GM19025 (cell line): ENCODE measurements around the gene EIF3I.

Source experiments
- ATAC-seq: cut with Tn5 transposase; IDR thresholded peaks from one replicate; pipeline ENCODE4 v1.9.1; 2021; ENCODE audit warnings: mild to moderate bottlenecking, low read depth, moderate library complexity; ENCODE audit not compliant: unreplicated experiment

Gene EIF3I

DNA sequence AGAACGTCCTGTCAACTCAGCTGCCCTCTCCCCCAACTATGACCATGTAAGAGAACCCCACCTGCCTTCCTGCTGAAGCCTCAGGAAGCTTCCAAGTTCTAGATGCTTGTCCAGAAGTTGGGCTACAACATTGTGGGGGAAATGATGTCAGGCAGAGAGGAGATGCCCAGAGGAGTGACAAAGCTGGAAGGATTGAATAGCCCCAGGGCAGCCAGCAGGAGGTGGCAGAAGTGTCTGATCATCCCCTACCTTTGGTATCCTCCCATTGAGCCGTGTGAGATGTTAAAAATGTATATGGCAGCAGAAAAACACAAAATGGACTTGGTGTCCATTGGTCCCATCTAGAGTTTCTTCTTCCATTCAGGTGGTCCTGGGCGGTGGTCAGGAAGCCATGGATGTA, 6.6 kb downstream of the EIF3I start:
- ATAC-seq: no peak

DNA sequence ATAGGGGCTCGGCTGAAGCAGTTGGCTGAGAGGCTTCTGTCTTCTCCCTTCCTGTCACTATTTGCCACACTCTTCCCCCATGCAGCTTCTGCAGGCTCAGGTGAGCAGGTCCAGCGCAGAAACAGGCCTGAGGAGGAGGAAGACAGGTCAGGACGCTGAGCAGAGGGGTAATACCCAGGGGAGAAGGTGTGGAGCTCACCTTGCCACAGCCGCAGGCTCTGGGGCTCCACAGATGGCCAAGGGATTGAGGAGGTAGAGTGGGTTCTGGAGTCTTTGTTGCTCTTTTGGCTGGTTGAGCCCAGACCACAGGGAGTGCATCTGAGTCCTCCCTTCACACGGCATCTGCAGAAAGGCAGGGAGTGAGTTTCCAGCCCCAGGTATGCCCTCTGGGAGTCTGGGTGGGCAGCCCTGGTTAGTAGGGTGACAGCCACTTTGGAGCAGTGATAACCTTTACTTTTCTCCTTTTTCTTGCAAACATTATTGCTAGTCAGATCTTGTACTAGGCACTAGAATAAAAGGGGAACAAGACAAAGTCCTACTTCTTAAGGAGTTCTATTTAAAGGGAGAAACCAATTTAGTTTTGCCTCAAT, 9.7 kb downstream of the EIF3I start:
- no peak for ATAC-seq

- no peak for ATAC-seq
These were observed 10.5 kb downstream of the EIF3I start for GRCh38 chr1:32232558-32233304.

DNA sequence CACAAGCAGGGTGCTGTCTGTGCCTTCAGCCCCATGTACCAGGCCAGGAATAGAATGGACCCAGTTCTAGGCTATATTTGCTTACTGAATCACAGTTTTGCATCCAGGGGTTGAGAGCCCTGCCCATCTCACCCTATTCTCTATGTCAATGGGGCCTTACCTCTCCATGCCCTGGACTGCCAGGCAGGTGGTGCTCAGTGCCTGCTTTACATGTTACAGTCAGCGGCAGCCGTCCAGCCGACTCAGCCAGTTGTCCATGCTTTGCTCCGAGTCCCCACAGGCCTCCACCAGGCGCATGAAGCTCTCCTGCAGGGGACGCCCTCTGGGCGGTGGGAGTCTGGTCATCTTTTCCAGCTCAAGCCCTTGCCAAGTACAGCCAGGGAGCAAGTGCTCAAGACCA, 12.6 kb downstream of the EIF3I start:
- no peak for ATAC-seq

DNA sequence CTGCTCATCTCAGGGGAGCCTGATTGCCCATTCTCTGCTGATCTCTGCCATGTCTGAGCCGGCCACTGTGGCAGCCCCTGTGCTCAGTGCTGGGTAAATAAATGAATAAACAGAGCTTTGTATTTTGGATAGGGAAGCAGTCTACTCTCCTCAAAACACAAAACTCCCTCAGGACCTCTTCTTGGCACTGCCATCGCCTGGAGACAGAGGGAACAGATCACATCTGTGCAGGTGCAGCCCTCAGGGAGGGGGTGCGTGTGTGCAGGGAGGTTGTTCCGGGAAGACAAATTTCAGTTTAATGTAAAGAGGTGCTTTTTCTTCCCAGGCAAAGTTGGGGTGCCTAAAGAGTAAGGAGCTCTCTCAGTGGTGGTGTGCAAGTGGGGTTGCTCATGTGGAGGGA, 17.1 kb downstream of the EIF3I start:
- no peak for ATAC-seq

GRCh38 chr1:32239790-32240139, 17.6 kb downstream of the EIF3I start:
- ATAC-seq: no peak

GRCh38 chr1:32240140-32240951, 18.1 kb downstream of the EIF3I start:
- ATAC-seq: no peak

DNA sequence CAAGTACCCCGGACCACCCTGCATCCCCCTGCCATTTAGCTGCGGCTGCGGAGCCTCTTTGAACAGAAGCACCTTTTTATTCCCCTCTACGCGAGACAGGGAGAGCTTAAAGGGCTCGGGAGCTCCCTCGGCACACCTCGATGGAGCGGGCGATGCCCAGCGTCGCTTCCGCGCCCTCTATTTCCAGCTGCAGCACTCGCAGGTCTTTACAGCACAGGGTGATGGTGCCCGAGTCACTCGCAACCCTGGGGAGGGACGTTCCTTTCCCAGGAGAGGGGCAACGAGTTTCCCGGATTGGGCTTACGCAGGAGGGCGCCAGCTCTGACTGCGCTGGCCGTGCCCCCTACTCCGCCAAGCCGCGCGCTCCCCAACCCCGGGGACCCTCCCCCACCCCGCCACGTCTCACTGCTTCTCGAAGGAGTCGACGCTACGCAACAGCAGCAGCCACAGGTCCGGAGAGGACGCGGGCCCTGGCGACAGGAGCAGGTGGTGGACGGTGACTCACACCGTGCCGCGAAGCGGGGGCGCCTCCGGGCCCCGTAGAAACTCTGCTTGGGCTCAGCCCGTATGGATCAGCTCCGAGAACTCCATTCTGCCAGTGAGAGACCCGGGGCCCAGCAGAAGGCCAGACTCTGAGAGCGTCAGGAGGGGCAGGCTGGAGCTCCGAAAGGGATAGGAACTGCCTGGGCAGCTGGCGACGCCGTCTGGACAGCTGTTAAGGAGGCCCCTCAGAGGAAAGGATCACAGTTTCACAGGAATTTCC, 19.0 kb downstream of the EIF3I start:
- ATAC-seq: no peak

DNA sequence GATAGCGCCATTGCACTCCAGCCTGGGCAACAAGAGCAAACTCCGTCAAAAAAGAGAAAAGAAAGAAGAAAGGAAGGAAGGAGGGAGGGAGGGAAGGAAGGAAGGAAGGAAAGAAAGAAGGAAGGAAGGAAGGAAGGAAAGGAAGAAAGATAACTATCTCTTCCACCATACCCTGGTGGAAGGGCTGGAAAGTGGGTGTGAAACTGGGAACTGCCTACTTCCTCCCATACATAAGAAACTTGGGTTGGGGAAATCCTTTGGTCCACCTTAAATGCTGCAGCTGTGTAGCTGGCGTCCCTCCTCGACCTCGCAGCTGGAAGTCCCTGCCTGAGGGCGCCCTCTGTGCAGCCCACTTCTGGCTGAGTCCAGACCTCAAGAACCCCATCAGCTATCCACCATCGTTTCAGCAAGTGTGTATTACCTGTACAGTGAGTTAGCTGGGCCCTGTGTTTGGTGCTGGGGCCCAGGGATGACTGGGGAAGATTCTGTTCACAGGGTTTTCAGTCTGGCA, 20.2 kb downstream of the EIF3I start:
- no peak for ATAC-seq

GRCh38 chr1:32246888-32247273, 24.7 kb downstream of the EIF3I start, which contains the start of gene FAM167B:
TSS of gene FAM167B (plus strand) at chr1:32247222. CDS start at chr1:32247422, 200 bp downstream.
- ATAC-seq: no peak

DNA sequence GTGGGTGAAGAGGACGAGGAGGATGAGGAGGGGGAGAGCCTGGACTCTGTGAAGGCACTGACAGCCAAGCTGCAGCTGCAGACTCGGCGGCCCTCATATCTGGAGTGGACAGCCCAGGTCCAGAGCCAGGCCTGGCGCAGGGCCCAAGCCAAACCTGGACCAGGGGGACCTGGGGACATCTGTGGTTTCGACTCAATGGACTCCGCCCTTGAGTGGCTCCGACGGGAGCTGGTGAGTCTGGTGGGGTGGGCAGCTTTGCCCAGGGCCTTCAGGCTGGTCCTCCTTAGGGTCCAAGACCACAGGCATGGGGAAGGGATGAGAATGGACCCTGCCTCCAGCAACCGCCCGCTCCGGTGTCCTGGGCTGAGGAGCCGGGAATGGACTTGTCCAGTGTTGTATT, 25.2 kb downstream of the EIF3I start:
- no peak for ATAC-seq

DNA sequence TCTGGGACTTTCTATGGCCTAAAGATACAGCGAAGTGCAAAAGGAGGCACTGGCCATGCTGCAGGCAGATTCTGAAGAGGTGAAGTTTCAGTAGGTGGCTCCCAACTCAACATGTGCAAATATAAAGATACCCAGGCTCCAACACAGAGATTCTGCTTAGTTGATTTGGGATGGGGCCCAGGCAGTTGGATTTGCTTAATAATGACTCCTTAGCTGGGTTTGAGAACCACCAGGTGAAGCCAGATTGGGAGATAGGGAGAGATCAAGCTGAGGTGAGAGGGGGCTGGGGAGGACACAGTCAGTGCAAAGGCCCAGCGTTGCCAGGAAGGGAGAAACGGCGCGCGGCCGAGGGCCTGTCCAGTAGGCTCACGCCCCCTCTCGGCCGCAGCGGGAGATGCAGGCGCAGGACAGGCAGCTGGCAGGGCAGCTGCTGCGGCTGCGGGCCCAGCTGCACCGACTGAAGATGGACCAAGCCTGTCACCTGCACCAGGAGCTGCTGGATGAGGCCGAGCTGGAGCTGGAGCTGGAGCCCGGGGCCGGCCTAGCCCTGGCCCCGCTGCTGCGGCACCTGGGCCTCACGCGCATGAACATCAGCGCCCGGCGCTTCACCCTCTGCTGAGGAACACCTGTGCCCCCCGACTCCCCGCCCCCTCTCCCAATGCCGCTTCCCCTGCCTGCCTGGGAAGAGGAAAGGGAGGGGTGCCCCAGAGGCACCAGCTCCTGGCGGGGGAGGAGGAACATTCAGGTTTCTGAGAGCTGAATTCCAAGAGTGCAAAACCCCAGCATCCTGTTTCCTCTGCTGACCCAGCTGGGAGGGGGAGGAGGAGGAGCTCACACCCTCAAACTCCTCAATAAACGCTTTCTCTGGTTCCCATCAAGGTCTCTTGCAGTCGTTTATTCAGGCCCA, 26.0 kb downstream of the EIF3I start:
- ATAC-seq: peak; percentile 41

DNA sequence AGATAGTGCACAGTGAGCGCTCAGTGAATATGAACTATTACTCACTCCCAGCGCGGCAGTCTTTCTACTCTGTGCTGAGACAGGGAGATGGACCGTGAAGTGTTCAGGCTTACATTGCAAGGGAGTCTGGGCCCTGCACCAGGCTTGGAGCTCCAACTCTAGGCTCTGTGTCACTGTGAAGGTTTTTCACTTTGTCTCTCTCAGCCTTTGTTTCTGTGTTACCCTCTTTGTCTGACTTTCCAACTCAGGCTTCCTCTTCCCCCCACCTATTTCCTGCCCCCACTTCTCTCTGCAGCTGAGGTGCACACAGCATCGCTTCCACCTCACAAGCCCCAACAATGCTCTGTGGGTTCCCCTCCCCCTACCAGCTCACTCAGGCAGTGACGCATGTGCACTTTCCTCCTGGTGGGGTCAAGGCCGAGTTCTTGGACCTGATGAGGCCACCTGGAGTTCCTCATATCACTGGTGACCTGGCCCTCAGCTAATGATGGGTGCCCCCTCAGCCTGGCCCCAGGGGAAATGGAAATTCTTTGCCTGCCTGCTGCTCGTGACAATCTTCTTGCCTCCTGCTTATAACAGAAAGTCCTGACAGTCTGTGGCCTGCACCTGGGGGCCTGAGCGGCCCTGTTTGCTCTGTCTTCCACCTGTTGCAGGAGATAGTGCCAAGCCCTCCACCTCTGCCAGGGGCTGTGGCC, 27.8 kb downstream of the EIF3I start:
- peak; percentile 44 for ATAC-seq

GRCh38 chr1:32250893-32251716, 28.9 kb downstream of the EIF3I start, which contains the start of gene LCK:
TSS of gene LCK (plus strand) at chr1:32251265. CDS start at chr1:32274330, 23,065 bp downstream.
- ATAC-seq: no peak

- no peak for ATAC-seq
These were observed 33.2 kb downstream of the EIF3I start for GRCh38 chr1:32255072-32256071.

DNA sequence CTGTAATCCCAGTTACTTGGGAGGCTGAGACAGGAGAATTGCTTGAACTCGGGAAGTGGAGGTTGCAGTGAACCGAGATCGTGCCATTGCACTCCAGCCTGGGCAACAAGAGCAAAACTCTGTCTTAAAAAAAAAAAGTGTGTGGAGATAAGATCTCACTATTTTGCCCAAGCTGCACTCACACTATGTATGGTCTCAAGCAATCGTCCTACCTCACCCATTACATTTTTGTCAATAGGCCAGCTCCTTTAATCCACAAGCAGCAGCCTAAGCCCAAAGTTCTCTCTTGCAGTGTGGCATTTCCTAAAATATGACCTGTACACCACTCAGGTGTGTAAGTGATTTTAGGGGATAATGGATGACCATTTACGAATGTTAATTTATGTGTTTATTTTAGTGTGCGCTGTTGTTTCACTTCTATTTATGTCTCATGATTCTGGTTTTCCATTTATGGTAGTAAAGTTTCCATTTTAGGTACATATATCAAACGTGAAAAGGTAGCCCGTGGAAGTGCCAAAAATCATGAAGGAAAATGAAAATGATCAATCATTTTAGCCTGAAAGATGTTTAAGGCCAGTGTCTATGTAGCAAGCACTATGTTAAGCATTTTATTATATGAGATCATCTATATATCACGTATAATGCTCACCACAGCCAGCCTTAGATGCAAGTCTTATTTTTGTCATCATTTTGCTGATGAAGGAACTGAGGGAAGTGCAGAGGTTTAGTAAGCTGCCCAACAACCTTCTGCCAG, 34.4 kb downstream of the EIF3I start:
- ATAC-seq: no peak
